Hematopoietic multipotent progenitor cell treated with erythropoietin and hydrocortisone succinate and interleukin-3 and kit ligand, for 15 days (in vitro differentiated cells): Measurements from ENCODE around the gene ARL8A.

Source experiments
- DNase-seq: peaks from one replicate; pipeline ENCODE4 v3.0.0-alpha.2; 2015; ENCODE audit warnings: low spot score

The ARL8A gene

GRCh38 chr1:202135221-202135721 is 9.3 kb downstream of the ARL8A start:
- peak; percentile 78 for DNase-seq

- DNase-seq = no peak
Measured at GRCh38 chr1:202134645-202135172, 9.8 kb downstream of the ARL8A start.

- DNase-seq = no peak
Measured at GRCh38 chr1:202133989-202134388, 10.5 kb downstream of the ARL8A start.

GRCh38 chr1:202133496-202133895 is 11.0 kb downstream of the ARL8A start:
- DNase-seq = no peak

DNA sequence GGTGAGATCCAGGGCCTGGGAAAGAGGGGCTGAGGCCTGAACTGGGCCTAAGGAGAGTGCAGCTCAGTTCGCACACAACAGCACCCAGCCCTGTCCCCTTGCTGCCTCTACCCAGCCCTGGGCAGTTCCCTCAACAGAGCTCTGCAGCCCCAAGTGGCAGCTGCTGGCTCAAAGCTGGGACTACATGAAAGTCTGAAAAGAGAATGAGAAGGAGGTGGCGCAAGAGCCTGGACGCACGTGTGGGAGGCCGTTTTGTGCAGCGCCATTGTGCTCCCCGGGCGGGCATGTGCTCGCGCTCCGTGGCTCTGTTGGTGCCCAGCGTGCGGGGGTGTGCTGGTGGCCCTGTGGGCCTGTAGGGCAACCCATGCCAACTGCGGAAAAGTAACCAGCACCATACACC is 11.5 kb downstream of the ARL8A start:
- DNase-seq = no peak

DNA sequence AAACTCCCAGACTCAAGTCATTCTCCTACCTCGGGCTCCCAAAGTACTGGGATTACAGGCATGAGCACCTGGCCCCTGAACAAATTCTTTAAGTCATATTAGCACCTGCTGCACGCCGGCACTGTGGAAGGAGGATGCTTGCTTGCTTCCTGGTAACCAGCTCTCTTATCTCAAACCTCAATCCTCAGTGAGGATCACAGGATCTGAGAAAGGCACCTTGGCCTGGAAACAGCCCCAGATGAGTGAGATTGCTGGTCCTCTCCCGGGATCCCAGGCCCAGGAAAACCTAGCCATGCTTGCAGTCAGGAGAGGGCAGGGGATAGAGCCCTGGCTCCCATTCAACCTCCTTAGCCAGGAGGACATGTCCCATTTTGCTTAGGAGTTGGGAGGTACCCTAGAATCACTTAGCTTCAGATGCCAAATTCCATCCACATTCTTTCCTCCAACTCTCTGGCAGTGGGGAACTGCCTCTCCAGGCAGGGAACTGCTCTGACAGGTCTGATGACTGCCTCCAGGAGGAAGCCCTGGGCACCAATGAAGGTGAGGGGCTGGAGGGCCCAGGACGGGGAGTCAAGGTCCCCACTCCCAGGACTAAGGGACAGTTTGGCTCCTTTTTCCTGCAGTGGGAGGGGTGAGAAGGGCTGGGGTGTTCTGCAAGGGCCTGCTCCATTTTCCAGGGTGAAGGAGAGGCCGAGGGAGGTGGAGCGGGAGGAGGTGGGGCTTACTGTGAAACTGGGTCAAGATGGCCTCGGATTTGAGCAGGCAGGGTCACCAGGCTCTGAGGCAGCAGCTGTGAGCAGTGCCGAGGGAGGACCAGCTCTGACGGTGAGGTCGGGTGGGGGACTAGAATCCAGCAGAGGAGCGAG is 12.3 kb downstream of the ARL8A start:
- no peak for DNase-seq

DNA sequence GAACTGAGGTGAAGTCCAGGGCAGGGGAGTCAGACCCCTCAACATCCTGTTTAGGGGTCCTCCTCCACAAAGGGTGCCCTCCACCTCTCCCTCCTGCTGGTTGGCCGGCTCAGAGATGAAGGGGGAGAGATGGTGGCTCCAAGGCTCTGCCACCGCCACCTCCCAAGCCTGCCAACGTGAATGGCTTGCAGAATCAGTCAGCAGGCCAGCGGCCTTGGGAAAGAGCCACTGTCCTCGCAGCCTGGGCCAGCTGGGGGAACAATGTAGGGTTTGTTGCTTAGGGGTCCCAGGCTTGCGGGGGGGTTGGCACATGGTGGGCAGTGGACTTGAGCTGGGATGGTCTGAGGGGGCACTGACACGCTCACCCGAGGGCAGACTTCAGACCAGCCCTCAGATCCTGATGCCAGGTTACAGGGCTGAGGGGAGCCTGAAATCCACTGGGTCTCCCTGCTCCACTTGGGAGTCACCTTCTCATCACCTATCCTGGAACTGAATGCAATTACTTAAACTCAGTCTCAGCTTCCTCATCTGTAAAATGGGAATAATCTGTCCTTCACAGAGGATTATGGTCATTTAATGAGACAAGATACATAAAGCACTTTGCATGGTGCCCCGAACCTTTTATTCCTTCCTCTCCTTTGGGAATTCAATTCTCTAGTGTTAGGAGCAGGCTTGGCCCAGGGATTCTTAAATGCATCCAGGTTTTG is 13.6 kb downstream of the ARL8A start:
- no peak for DNase-seq

DNA sequence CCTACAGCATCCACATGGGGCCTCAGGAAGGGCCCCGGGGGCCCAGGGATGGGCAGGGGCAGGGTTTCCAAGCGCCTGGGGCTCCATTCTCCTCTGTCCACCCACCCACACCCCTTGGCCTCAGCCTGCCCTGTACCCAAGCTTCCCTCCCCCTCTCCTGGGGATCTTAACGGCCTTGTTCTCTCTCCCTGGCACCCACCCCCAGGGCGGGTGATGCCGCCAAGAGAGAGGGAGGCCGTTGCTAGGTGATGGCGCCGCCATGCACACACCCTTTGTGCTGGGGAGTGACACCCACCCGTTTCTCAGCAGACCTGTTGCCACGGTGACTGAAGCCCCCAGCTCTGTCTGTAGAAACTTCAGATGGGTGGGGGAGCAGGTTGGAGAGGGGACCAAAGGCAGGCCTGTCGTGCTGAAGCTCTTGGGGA is 14.2 kb downstream of the ARL8A start:
- no peak for DNase-seq

DNA sequence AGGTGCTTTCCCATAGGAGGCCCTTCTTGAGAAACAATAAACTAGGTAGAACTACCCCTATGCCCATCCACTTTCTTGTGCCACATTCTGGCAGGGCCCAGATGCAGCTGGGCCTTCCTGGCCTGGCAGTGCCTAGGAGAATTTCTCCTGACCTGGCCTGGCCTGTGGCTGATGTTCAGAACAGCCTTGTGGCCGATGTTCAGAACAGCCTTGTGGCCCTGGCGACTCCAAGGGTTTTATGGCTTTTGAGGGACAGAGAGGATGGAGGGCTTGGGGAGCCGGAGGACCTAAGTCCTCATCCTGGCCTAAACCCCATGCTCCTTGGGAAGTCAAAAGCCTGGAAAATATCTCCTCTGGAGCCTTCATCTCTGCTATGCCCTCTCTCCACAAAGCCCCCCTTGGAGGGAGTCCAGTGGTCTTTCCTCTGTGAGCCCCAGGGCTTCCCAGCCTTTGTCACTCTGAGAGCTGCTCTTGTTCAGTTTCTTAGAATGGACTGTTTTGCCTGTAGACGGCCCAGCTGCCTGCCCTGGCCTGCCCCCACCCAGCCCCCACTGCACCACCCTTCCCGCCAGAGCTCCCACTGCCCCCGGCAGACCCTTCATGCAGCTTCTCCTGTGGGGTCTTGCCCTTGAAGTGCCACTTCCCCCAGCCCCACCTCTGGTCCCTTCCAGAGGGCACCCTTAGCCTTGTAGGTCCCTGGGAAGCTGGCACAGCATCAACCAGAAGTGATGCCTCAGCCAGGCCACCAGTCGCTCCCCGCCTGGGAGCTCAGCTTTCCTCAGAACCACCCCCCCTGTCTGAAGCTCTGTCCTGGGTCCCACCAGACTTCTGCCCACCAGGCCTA is 14.9 kb downstream of the ARL8A start:
- no peak for DNase-seq

GRCh38 chr1:202127836-202128622 is 16.5 kb downstream of the ARL8A start:
- DNase-seq = no peak

DNA sequence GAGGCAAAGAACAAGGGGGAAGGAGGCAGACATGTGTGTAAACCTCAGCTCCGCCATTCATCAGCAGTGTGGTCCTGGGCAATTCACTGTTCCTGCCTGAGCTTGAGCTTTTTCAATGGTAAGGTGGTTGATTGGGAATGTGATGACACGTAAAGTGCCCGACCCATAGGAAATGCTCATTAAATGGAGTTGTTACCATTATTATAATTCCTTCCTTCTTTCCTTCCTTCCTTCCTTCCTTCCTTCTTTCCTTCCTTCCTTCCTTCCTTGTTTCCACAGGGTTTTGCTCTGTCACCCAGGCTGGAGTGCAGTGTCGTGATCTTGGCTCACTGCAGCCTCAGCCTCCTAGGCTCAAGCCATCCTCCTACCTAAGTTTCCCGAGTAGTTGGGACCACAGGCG is 17.5 kb downstream of the ARL8A start:
- no peak for DNase-seq

- no peak for DNase-seq
Measured at GRCh38 chr1:202126426-202126825, 18.1 kb downstream of the ARL8A start.

DNA sequence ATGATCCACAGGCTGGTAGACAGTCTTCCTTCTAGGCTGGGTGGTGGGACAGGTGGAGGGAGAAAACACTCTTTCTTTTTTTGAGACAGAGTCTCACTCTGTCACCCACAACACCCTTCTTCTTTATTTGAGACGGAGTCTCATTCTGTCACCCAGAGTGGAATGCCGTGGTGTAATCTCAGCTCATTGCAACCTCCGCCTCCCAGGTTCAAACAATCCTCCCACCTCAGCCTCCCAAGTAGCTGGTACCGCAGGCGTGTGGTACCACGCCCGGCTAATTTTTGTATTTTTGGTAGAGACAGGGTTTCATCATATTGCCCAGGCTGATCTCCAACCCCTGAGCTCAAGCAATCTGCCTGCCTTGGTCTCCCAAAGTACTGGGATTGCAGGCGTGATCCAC is 18.9 kb downstream of the ARL8A start:
- no peak for DNase-seq

DNA sequence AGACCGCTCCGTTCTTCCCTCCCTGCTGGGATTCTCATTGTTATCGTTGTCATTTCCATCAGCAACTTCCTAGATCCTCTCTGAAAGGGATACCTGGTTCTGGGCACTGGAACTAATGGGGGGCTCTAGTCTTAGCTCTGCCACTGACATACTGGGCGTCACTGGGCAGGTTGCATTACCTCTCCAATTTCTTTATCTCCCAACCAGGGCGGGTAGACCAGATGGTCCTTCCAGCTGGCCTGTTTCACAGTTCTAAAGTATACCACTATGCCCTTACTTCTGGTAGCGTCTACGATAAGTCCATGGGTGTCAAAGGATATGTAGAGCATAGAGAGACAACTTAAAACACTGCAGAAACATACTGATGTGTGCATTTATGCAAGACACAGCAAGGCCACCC is 20.4 kb downstream of the ARL8A start:
- no peak for DNase-seq

DNA sequence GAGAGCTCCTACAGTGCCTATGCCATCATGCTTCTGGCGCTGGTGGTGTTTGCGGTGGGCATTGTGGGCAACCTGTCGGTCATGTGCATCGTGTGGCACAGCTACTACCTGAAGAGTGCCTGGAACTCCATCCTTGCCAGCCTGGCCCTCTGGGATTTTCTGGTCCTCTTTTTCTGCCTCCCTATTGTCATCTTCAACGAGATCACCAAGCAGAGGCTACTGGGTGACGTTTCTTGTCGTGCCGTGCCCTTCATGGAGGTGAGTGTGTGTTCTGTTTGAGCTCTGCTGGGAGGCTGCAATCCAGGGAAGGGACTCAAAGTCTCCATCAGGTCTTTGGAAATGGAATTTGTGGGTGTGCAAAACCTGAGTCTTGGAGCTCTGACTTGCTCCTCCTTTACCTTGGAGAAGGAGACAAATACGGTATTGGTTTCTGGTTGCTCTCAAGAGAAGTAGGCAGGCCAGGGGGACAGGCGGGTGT is 21.2 kb downstream of the ARL8A start:
- DNase-seq = no peak

DNA sequence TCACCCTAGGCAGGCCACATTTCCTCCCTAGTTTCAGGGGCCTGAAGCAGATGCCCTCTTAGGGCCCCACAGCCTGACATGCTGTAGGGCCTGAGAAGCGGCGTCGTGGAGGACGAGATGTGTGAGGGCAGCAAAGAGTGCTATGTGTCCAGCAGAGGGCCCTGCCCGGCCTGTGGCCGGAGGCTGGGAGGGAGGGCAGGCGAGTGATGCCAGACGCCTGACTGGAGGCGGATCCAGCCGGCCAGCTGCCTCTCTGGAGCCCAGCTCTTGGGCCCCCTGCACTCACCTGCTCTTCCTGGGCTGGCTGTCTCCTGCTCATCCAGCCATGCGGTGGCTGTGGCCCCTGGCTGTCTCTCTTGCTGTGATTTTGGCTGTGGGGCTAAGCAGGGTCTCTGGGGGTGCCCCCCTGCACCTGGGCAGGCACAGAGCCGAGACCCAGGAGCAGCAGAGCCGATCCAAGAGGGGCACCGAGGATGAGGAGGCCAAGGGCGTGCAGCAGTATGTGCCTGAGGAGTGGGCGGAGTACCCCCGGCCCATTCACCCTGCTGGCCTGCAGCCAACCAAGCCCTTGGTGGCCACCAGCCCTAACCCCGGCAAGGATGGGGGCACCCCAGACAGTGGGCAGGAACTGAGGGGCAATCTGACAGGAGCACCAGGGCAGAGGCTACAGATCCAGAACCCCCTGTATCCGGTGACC is 21.8 kb downstream of the ARL8A start, which contains the start of gene GPR37L1:
TSS of gene GPR37L1 (plus strand) at position 279 of the 697 bp plus-strand sequence. CDS start at position 326, 47 bp downstream.
- DNase-seq = no peak

- no peak for DNase-seq
Measured at GRCh38 chr1:202121006-202121405, 23.5 kb downstream of the ARL8A start.

DNA sequence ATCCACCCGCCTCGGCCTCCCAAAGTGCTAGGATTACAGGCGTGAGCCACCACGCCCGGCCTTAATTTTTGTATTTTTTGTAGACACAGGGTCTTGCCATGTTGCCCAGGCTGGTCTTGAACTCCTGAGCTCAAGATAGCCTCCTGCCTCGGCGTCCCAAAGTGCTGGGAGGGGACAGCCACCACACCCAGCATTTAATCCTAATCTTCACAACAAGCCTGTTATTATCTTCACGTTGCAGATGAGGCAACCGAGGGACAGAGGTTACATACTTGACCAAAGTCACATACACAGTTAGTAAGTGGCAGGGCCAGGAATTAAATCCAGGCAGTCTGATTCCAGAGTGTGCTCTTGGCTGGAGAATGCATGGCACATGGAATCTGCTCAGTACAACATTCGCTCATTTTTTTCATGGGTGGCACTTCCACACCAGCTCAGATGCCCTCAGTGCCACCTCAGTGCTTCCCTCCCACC is 26.6 kb downstream of the ARL8A start:
- peak; percentile 59 for DNase-seq

- no peak for DNase-seq
Measured at GRCh38 chr1:202116287-202116686, 28.2 kb downstream of the ARL8A start.

DNA sequence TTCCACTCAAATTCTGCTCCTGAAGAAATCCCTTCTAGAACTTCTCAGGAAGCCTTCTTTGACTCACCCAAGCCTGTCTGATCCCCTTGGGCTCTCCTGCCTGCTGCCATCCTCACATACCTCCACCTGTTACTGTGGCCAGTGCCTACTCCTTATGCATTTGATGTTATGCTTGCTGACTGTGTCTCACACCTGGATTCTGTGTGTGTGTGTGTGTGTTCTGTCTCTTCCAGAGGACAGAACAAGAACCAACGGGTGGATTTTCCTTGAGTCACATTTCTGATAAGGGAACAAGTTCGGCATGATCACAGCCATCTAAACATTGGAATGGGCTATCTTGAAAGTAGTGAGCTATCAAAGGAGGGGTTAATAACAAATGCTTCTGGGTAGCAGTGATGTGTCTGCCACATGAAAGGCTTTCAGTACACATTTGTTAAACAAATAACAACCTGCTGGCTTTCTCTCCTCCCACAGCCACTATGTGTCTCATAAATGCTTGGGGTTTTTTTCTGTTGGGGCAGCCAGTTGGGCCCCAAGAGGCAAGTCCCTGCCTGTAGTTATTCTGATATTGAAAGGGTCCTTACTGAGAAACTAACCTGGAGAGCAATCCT is 30.7 kb downstream of the ARL8A start:
- no peak for DNase-seq
